ENCODE results near the gene NRSN2. TPM values are rescaled to one million over a fixed set of nuclear protein-coding genes. Genes with fewer than 3 reads are reported as not detected.

The NRSN2 gene
- total RNA-seq (2014; rRNA removed; shearing (Covaris generic); ENCODE audit: low replicate concordance), result 1.8 and 24.3 TPM in 2 replicates

- H3K36me3 ChIP-seq, result no peaks in the 10 kb centered on the region; the same call in 1 of the 2 replicates
- H3K9me3 ChIP-seq, result peaks cover 6% of the 10 kb centered on the region
- H3K4me3 ChIP-seq, result peak within 1 kb of the TSS; percentile 63
- H3K27me3 ChIP-seq, result no peaks in the 10 kb centered on the region
- DNase-seq, result peak; percentile 56
Measured at GRCh38 chr20:346640-347316, at the start of gene NRSN2. NRSN2 (plus strand) TSS chr20:347111; CDS start chr20:349644, 2,533 bp downstream.

GRCh38 chr20:297925-298775, 48.8 kb upstream of the NRSN2 start:
- Histone ChIP-seq H3K9me3 (no peaks in the 10 kb centered on the region), H3K27me3 (no peaks in the 10 kb centered on the region), H3K4me3 (peak overlapping the region; percentile 65), H3K36me3 (peaks cover 7% of the 10 kb centered on the region)
- peak; percentile 73 for DNase-seq

- H3K27me3 ChIP-seq, result no peaks in the 10 kb centered on the region
- peak overlapping the region; percentile 65 for H3K4me3 ChIP-seq
- peaks cover 7% of the 10 kb centered on the region for H3K36me3 ChIP-seq
- H3K9me3 ChIP-seq, result no peaks in the 10 kb centered on the region
- DNase-seq, result no peak
Measured at GRCh38 chr20:298776-299391, 48.0 kb upstream of the NRSN2 start.

GRCh38 chr20:300345-300990, 46.4 kb upstream of the NRSN2 start:
- peaks cover 7% of the 10 kb centered on the region for H3K36me3 ChIP-seq
- DNase-seq, result no peak
- no peaks in the 10 kb centered on the region for H3K27me3 ChIP-seq
- no peaks in the 10 kb centered on the region for H3K9me3 ChIP-seq
- no peak overlapping the region for H3K4me3 ChIP-seq

- peaks cover 7% of the 10 kb centered on the region for H3K36me3 ChIP-seq
- no peaks in the 10 kb centered on the region for H3K27me3 ChIP-seq
- DNase-seq, result no peak
- H3K4me3 ChIP-seq, result no peak overlapping the region
- H3K9me3 ChIP-seq, result no peaks in the 10 kb centered on the region
Measured at GRCh38 chr20:301886-302848, 44.7 kb upstream of the NRSN2 start.

GRCh38 chr20:305745-306144, 41.2 kb upstream of the NRSN2 start:
- H3K9me3 ChIP-seq, result no peaks in the 10 kb centered on the region
- no peak overlapping the region for H3K4me3 ChIP-seq
- no peaks in the 10 kb centered on the region for H3K27me3 ChIP-seq
- H3K36me3 ChIP-seq, result no peaks in the 10 kb centered on the region
- DNase-seq, result no peak

- Histone ChIP-seq H3K27me3 (no peaks in the 10 kb centered on the region), H3K4me3 (no peak overlapping the region), H3K9me3 (no peaks in the 10 kb centered on the region), H3K36me3 (no peaks in the 10 kb centered on the region)
- DNase-seq, result no peak
Measured at GRCh38 chr20:308427-309038, 38.4 kb upstream of the NRSN2 start.

GRCh38 chr20:309306-309840, 37.5 kb upstream of the NRSN2 start:
- DNase-seq, result no peak
- Histone ChIP-seq H3K9me3 (no peaks in the 10 kb centered on the region), H3K4me3 (peak overlapping the region; percentile 50), H3K27me3 (no peaks in the 10 kb centered on the region), H3K36me3 (no peaks in the 10 kb centered on the region)

- H3K4me3 ChIP-seq, result peak overlapping the region; percentile 50
- H3K27me3 ChIP-seq, result no peaks in the 10 kb centered on the region
- peak; percentile 97 for DNase-seq
- no peaks in the 10 kb centered on the region for H3K36me3 ChIP-seq
- H3K9me3 ChIP-seq, result no peaks in the 10 kb centered on the region
Measured at GRCh38 chr20:309841-310644, 36.9 kb upstream of the NRSN2 start.

- H3K27me3 ChIP-seq, result no peaks in the 10 kb centered on the region
- H3K9me3 ChIP-seq, result no peaks in the 10 kb centered on the region
- DNase-seq, result no peak
- H3K4me3 ChIP-seq, result no peak overlapping the region
- no peaks in the 10 kb centered on the region for H3K36me3 ChIP-seq
Measured at GRCh38 chr20:310645-311044, 36.3 kb upstream of the NRSN2 start.

- no peak for DNase-seq
- H3K36me3 ChIP-seq, result no peaks in the 10 kb centered on the region
- H3K27me3 ChIP-seq, result no peaks in the 10 kb centered on the region
- no peaks in the 10 kb centered on the region for H3K9me3 ChIP-seq
- H3K4me3 ChIP-seq, result no peak overlapping the region
Measured at GRCh38 chr20:311609-312008, 35.3 kb upstream of the NRSN2 start.

- no peaks in the 10 kb centered on the region for H3K36me3 ChIP-seq
- no peaks in the 10 kb centered on the region for H3K27me3 ChIP-seq
- no peaks in the 10 kb centered on the region for H3K9me3 ChIP-seq
- DNase-seq, result no peak
- no peak overlapping the region for H3K4me3 ChIP-seq
Measured at GRCh38 chr20:312067-312466, 34.8 kb upstream of the NRSN2 start.

- no peak overlapping the region for H3K4me3 ChIP-seq
- no peaks in the 10 kb centered on the region for H3K27me3 ChIP-seq
- no peaks in the 10 kb centered on the region for H3K9me3 ChIP-seq
- DNase-seq, result no peak
- no peaks in the 10 kb centered on the region for H3K36me3 ChIP-seq
Measured at GRCh38 chr20:312866-313265, 34.0 kb upstream of the NRSN2 start.

- no peak for DNase-seq
- Histone ChIP-seq H3K27me3 (no peaks in the 10 kb centered on the region), H3K4me3 (no peak overlapping the region), H3K36me3 (no peaks in the 10 kb centered on the region), H3K9me3 (no peaks in the 10 kb centered on the region)
Measured at GRCh38 chr20:313402-313801, 33.5 kb upstream of the NRSN2 start.

GRCh38 chr20:313948-314347, 33.0 kb upstream of the NRSN2 start:
- Histone ChIP-seq H3K27me3 (no peaks in the 10 kb centered on the region), H3K9me3 (no peaks in the 10 kb centered on the region), H3K4me3 (no peak overlapping the region), H3K36me3 (no peaks in the 10 kb centered on the region)
- no peak for DNase-seq

Data from MG63 (cell line).